Transverse colon (tissue), 3 donors: ENCODE data around the gene MRPL11.

Source experiments
- POLR2A ChIP-seq: fragments of 450-650 bp; IDR thresholded peaks from one replicate; pipeline ENCODE4 v1.6.1; 2016; ENCODE audit warnings: antibody characterized with exemption, mild to moderate bottlenecking, moderate library complexity
- TF ChIP-seq, protein P1 (sequence below), 5 experiments: fragments of 200-600 bp in 3 of 5; fragments of 450-650 bp in 2 of 5; sonication (generic) in 3 of 5; IDR thresholded peaks; 1 replicate in 2 of 5; 2 replicates in 3 of 5; pipeline ENCODE4 v1.5.1; 2016 to 2017; ENCODE audit warnings: antibody characterized with exemption in 5 of 5, inconsistent platforms in 3 of 5, mild to moderate bottlenecking in 2 of 5, moderate library complexity in 1 of 5

DNA sequence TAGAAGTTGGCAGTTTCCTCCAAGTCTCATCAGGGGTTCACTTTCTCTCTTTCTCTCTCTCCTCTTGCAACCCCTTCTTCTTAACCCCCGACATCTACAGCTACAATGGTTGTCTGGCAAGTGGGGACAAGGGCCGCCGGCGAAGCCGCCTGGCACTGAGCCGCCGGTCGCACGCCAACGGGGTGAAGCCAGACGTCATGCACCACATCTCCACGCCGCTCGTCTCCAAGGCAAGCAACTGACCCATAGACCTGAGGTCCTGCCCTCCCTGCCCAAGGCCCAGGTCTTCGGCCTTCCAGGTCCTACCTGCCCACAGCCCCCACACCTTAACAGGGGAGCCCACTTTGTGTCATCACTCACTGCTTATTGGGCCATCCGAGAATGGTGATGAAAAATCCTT is 32.5 kb upstream of the MRPL11 start:
- TF ChIP-seq, protein P1, sequence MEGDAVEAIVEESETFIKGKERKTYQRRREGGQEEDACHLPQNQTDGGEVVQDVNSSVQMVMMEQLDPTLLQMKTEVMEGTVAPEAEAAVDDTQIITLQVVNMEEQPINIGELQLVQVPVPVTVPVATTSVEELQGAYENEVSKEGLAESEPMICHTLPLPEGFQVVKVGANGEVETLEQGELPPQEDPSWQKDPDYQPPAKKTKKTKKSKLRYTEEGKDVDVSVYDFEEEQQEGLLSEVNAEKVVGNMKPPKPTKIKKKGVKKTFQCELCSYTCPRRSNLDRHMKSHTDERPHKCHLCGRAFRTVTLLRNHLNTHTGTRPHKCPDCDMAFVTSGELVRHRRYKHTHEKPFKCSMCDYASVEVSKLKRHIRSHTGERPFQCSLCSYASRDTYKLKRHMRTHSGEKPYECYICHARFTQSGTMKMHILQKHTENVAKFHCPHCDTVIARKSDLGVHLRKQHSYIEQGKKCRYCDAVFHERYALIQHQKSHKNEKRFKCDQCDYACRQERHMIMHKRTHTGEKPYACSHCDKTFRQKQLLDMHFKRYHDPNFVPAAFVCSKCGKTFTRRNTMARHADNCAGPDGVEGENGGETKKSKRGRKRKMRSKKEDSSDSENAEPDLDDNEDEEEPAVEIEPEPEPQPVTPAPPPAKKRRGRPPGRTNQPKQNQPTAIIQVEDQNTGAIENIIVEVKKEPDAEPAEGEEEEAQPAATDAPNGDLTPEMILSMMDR (IDR thresholded peaks at IDR 0.05), result no peak
- TF ChIP-seq POLR2A, result no peak
